ENCODE data around the gene ARMC6. TPM values are rescaled to one million over a fixed set of nuclear protein-coding genes. Genes with fewer than 3 reads are reported as not detected.

ARMC6 gene
- total and polyA plus RNA-seq, 2 of the 13 experiments (the other 11 are each of a cell fraction or from before 2014, with no cell fraction given) = 16.2 to 36.8 TPM

DNA sequence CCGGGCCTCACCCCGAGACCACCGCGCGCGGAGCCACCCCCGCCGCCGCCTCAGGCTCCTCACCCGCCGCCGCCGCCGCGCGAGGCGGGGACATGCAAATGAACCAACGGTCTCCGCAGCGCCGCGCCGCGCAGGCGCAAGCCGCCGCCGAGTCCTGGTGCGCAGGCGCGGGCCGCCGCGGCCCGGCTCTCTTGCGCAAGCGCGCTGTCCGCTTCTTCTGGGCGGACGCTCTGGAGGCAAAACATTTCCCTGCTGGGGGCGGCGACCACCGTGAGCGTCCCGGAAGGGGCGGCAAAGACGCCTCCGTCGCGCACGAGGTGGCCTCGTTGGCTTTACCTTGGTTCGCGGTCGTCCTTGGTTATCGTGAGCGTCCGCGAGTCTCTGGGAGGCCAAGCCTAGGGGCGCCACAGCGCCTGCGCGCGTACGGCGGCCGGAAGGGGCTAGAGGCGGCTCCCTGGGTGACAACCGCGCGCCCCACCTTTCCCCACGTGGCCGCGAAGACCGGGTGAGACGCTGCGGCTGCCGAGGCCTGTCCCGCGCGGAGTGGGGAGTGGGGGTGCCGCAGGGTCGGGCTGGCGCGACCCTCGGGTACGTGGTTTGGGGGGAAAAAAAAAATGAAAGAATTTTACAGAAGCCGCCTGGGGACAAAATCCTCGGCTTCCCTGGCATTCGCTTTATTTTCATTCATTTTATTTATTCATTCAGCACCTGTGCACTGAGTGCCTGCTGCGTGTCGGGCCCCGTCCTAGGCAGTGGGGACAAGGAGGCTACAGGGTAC lies at the start of gene ARMC6, which contains the start of gene SUGP2 (continued):
- TF ChIP-seq ZNF703 (CRISPR knock-in tag; IDR thresholded peaks at IDR 0.05; ENCODE audit: borderline replicate concordance) (0 out of 2 replicates have a peak, but pooled peaks have one; percentile 55), ZNF614 (CRISPR knock-in tag; IDR thresholded peaks at IDR 0.05; ENCODE audit: borderline replicate concordance) (peak; percentile 51; the same call in 1 of the 2 replicates), MAFG (CRISPR knock-in tag; IDR thresholded peaks at IDR 0.05) (no peak), MTA1 (CRISPR knock-in tag; IDR thresholded peaks at IDR 0.05; ENCODE audit: borderline replicate concordance) (peak; percentile 51; the same call in 1 of the 2 replicates), ZNF775 (CRISPR knock-in tag; IDR thresholded peaks at IDR 0.05; ENCODE audit: borderline replicate concordance) (no peak), MIER3 (CRISPR knock-in tag; IDR thresholded peaks at IDR 0.05; ENCODE audit: borderline replicate concordance) (peak; percentile 66), ELF1 (CRISPR knock-in tag; IDR thresholded peaks at IDR 0.05) (peak; percentile 77), FOXM1 (CRISPR knock-in tag; IDR thresholded peaks at IDR 0.05) (no peak), AKAP8 (CRISPR knock-in tag; IDR thresholded peaks at IDR 0.05) (no peak; the same call in 1 of the 2 replicates), KLF9 (CRISPR knock-in tag; IDR thresholded peaks at IDR 0.05; ENCODE audit: low read depth) (no peak), ZNF503 (CRISPR knock-in tag; IDR thresholded peaks at IDR 0.05) (0 out of 2 replicates have a peak, but pooled peaks have one; percentile 16), HOXA9 (CRISPR knock-in tag; IDR thresholded peaks at IDR 0.05; ENCODE audit: borderline replicate concordance) (peak; percentile 94; the same call in 1 of the 2 replicates), ISX (CRISPR knock-in tag; conservative IDR thresholded peaks at IDR 0.05) (peak; percentile 85; the same call in 1 of the 2 replicates), ZFP36L1 (CRISPR knock-in tag; IDR thresholded peaks at IDR 0.05) (peak; percentile 65; the same call in 1 of the 2 replicates), MEIS2 (CRISPR knock-in tag; IDR thresholded peaks at IDR 0.05) (peak; percentile 85), BORCS8-MEF2B (CRISPR knock-in tag; IDR thresholded peaks at IDR 0.05) (peak; percentile 83; the same call in 1 of the 2 replicates), BCL6 (CRISPR knock-in tag; IDR thresholded peaks at IDR 0.05) (peak; percentile 48), ZNF691 (CRISPR knock-in tag; IDR thresholded peaks at IDR 0.05; ENCODE audit: borderline replicate concordance, low read depth) (no peak), KMT2B (CRISPR knock-in tag; IDR thresholded peaks at IDR 0.05) (peak; percentile 85), NFIB (CRISPR knock-in tag; IDR thresholded peaks at IDR 0.05; ENCODE audit: borderline replicate concordance) (no peak), TBL1XR1 (IDR thresholded peaks at IDR 0.05; ENCODE audit: borderline replicate concordance, low read length, partially characterized antibody) (no peak), ZNF83 (CRISPR knock-in tag; IDR thresholded peaks at IDR 0.05; ENCODE audit: borderline replicate concordance) (peak; percentile 94; the same call in 1 of the 2 replicates), ZSCAN30 (CRISPR knock-in tag; IDR thresholded peaks at IDR 0.05) (no peak)
- TF ChIP-seq, protein P1, sequence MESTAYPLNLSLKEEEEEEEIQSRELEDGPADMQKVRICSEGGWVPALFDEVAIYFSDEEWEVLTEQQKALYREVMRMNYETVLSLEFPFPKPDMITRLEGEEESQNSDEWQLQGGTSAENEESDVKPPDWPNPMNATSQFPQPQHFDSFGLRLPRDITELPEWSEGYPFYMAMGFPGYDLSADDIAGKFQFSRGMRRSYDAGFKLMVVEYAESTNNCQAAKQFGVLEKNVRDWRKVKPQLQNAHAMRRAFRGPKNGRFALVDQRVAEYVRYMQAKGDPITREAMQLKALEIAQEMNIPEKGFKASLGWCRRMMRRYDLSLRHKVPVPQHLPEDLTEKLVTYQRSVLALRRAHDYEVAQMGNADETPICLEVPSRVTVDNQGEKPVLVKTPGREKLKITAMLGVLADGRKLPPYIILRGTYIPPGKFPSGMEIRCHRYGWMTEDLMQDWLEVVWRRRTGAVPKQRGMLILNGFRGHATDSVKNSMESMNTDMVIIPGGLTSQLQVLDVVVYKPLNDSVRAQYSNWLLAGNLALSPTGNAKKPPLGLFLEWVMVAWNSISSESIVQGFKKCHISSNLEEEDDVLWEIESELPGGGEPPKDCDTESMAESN (CRISPR knock-in tag; conservative IDR thresholded peaks at IDR 0.05) = peak; percentile 94
- TF ChIP-seq, protein P2, sequence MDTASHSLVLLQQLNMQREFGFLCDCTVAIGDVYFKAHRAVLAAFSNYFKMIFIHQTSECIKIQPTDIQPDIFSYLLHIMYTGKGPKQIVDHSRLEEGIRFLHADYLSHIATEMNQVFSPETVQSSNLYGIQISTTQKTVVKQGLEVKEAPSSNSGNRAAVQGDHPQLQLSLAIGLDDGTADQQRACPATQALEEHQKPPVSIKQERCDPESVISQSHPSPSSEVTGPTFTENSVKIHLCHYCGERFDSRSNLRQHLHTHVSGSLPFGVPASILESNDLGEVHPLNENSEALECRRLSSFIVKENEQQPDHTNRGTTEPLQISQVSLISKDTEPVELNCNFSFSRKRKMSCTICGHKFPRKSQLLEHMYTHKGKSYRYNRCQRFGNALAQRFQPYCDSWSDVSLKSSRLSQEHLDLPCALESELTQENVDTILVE (CRISPR knock-in tag; IDR thresholded peaks at IDR 0.05) = peak; percentile 84

All from HepG2 (cell line).